Activated B cell treated with CpG ODN at 0.5 μM for 24 hours (primary cell): ENCODE measurements around the gene TRPV4. TPM values are rescaled to one million over a fixed set of nuclear protein-coding genes. Genes with fewer than 3 reads are reported as not detected.
A peak's percentile ranks its signal among the peaks of the same experiment; 100 is the strongest.

ENCODE experiments used
- ATAC-seq: fragments of 200-7000 bp; cut with Tn5 transposase; one replicate; pipeline ENCODE4 v1.10.0; 2021; ENCODE audit warnings: low read depth, mild to moderate bottlenecking, moderate library complexity
- CTCF ChIA-PET: fragments of 350-600 bp; sonication (Branson Sonifier 250); formaldehyde crosslinking; loops from one replicate; lab custom pipeline; 2021; ENCODE audit warnings: antibody characterized with exemption; lab: Charles Lee
- POLR2A ChIA-PET: fragments of 350-600 bp; sonication (Branson Sonifier 250); formaldehyde crosslinking; loops from one replicate; lab custom pipeline; 2021; ENCODE audit warnings: antibody characterized with exemption; lab: Charles Lee
- DNase-seq: peaks from one replicate; pipeline ENCODE4 v3.0.0; 2022
- H3K27ac Mint-ChIP-seq: one replicate; pipeline ENCODE4 v1.8.0; 2020; ENCODE audit warnings: mixed read lengths
- H3K27me3 Mint-ChIP-seq: one replicate; pipeline ENCODE4 v1.8.0; 2021; ENCODE audit warnings: mixed read lengths
- H3K36me3 Mint-ChIP-seq: one replicate; pipeline ENCODE4 v1.8.0; 2021; ENCODE audit warnings: low read depth, mixed read lengths
- H3K4me1 Mint-ChIP-seq: one replicate; pipeline ENCODE4 v1.8.0; 2021; ENCODE audit warnings: mixed read lengths
- H3K4me3 Mint-ChIP-seq: one replicate; pipeline ENCODE4 v1.8.0; 2020; ENCODE audit warnings: mild to moderate bottlenecking, mixed read lengths
- H3K9me3 Mint-ChIP-seq: one replicate; pipeline ENCODE4 v1.8.0; 2020; ENCODE audit warnings: mixed read lengths
- intact Hi-C: fragments of 100-400 bp; cut with micrococcal nuclease; formaldehyde crosslinking; loops from one replicate; pipeline ENCODE4 v1.15.1; 2024
- total RNA-seq: library from RNA; stranded (reverse); gene quantifications from 2 replicates; pipeline ENCODE4 v1.2.3, GENCODE V29; 2022
- TF ChIP-seq, protein P1 (sequence below): fragments of 200-600 bp; IDR thresholded peaks from one replicate; pipeline ENCODE4 v1.8.0; 2022; ENCODE audit warnings: antibody characterized with exemption, mild to moderate bottlenecking

TRPV4 gene
- not detected in 2 replicates for total RNA-seq

DNA sequence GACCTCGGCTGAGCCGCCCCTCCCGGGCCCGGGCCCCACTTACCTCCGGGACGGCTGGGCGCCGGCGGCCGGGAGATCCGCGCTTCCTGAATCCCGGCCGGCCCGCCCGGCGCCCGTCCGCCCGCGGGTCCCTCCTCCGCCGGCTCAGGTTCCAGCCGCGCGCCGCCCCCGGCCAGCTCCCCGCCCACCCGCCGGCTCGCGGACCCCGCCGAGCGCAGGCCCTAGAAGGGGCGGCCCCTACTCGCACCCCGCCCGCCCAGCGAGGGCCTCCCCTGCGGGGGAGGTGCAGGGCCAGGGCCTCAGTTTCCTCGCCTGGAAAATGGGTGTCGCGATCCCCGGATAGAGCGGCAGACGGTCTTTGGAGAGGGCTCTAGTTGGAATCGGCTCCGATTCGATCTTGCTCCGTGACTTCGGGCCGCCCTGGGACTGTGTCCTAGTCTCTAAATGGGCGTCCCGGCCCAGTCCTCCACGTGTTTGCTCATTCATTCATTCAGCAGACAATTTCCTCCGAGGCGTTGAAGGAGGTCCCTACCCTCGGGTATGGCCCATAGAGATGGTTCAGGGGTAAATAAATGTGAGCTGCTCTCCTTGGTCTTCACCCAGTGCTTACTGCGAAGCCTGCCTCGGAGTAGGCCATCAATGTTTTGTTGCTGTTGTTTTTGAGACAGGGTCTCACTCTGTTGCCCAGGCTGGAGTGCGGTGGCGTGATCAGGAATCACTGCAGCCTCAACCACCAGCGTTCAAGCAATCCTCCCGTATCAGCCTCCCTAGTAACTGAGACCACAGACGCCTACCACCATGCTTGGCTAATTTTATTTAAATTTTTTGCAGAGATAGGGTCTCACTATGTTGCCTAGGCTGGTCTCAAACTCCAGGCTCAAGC is at the start of gene TRPV4:
TSS of gene TRPV4 (minus strand) at position 92 of the 883 bp plus-strand sequence. CDS start 18,602 bp downstream, outside the sequence.
- DNase-seq (no peak), ATAC-seq (no peak)
- POLR2A ChIA-PET: no interaction called here
- CTCF ChIA-PET: interaction anchor here (1.3 kb wide), 1 partner anchor 12 kb away, joined by 3 read pairs; no protein-coding TSS in a partner anchor
- intact Hi-C loops: no loop called here
- TF ChIP-seq, protein P1, sequence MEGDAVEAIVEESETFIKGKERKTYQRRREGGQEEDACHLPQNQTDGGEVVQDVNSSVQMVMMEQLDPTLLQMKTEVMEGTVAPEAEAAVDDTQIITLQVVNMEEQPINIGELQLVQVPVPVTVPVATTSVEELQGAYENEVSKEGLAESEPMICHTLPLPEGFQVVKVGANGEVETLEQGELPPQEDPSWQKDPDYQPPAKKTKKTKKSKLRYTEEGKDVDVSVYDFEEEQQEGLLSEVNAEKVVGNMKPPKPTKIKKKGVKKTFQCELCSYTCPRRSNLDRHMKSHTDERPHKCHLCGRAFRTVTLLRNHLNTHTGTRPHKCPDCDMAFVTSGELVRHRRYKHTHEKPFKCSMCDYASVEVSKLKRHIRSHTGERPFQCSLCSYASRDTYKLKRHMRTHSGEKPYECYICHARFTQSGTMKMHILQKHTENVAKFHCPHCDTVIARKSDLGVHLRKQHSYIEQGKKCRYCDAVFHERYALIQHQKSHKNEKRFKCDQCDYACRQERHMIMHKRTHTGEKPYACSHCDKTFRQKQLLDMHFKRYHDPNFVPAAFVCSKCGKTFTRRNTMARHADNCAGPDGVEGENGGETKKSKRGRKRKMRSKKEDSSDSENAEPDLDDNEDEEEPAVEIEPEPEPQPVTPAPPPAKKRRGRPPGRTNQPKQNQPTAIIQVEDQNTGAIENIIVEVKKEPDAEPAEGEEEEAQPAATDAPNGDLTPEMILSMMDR: no peak
- no peak within 1 kb of the TSS for H3K4me3 Mint-ChIP-seq
- peaks cover 28% of the 10 kb centered on the region for H3K27me3 Mint-ChIP-seq
- H3K4me1 Mint-ChIP-seq: peaks cover 4% of the 10 kb centered on the region
- H3K36me3 Mint-ChIP-seq: no peaks in the 10 kb centered on the region
- H3K27ac Mint-ChIP-seq: no peak within 1 kb of the TSS
- H3K9me3 Mint-ChIP-seq: no peaks in the 10 kb centered on the region

DNA sequence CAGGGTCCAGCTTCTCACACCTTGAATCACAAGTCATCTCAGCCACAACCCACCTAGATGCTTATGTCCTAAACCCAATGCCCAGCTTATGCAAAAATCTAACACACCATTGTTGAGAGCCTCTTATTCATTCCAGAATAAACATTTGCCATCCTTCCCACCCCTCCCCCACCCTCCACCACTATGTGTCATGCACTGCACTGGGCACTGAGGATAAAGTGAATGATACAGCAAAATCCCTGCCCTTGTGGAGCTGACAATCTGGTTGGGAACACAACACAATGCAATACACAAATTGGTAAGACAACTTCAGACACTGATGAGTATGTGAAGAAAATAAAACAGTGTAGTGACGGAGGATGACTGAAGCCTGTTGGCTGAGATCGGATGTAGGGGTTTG is 48.6 kb upstream of the TRPV4 start:
- POLR2A ChIA-PET: interaction anchor here (1.0 to 1.5 kb wide), 2 partner anchors 14 to 19 kb away, joined by 3 to 4 read pairs; no protein-coding TSS in a partner anchor
- no peak for ATAC-seq
- Mint-ChIP-seq H3K4me3 (no peak overlapping the region), H3K27ac (no peak overlapping the region), H3K27me3 (no peaks in the 10 kb centered on the region), H3K4me1 (peaks cover 40% of the 10 kb centered on the region), H3K9me3 (no peaks in the 10 kb centered on the region), H3K36me3 (peaks cover 4% of the 10 kb centered on the region)
- DNase-seq: no peak
- CTCF ChIA-PET: no interaction called here
- TF ChIP-seq, protein P1: no peak
- intact Hi-C loops: loop anchor here (2.0 to 5.0 kb wide), 5 partner anchors 116 to 1716 kb away; partner anchors contain the start of genes ANKRD13A, ATXN2, GIT2 and MMAB

DNA sequence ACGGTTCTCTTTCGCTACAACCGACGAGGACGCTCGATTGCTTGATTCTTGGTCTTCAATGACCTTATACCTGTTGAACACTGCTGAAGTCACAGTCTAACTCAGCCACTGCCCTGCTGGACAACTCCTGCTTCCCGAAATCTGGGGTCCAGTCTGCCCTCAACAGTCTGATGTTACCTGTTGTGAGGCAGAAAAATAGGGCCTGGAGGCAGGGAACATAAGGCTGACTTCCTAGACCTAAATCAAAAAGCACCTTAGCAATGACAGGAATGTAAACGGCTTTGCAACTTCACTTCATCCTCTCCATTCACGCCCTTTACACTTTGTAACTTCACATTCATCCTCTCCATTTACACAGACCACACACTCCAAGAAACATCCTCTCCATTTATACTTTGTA is 47.7 kb upstream of the TRPV4 start:
- TF ChIP-seq, protein P1: no peak
- Mint-ChIP-seq H3K27me3 (no peaks in the 10 kb centered on the region), H3K4me3 (peak overlapping the region; percentile 87), H3K27ac (peak overlapping the region; percentile 83), H3K9me3 (no peaks in the 10 kb centered on the region), H3K36me3 (peaks cover 4% of the 10 kb centered on the region), H3K4me1 (peaks cover 47% of the 10 kb centered on the region)
- intact Hi-C loops: loop anchor here (1.0 to 5.0 kb wide), 11 partner anchors 19 to 1716 kb away; partner anchors contain the start of genes ANKRD13A, ATXN2, FAM222A and GIT2
- ATAC-seq (no peak), DNase-seq (no peak)
- ChIA-PET POLR2A (interaction anchor here (1.5 kb wide), 1 partner anchor 20 kb away, joined by 3 read pairs; no protein-coding TSS in a partner anchor), CTCF (no interaction called here)

DNA sequence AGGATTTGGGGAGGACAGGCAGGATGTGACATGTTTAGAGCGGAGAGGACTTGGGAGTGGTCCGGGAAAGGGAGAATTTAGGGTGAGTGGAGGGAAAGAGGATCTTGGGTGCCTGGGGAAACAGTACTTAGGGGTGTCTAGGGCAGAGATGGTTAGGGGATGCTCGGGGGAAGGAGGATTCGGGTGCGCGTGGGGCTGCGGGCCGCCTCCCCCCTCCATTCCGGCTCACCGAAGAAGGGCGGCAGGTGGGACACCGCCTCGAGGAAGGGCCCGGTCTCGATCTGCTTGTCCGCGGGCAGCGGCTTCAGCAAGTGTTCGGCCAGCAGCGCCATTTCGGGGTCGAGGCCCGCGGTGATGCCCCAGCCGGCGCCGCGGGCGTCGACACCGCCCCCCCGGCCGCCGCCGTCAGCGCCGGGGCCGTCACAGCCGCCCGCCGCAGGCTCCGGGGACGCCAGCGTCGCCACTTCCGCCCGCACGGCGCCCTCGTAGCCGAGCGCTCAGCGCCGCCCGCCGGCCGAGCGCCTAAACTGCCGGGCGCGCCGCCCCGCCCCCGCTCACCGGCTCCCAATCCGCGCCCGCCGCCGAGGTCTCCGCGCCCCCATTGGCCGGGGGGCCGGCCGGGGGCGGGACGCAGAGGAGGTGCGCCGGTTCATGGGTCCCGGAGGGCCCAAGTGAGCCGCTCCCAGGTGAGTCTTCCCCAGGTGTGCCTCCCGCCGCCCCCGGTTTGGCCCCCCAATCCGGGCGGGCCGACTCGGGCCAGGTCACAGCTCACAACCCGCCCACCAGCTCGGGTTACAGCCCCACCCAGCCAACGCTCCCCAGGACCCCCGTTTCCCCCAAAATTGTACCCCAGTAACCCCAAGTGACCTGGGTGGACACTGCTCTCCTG is 47.1 kb upstream of the TRPV4 start, which contains the start of gene GLTP:
TSS of gene GLTP (minus strand) at position 499 of the 889 bp plus-strand sequence. CDS start at position 332, 167 bp downstream.
- DNase-seq: peak; percentile 94
- CTCF ChIA-PET: interaction anchor here (1.9 kb wide), 1 partner anchor 75 kb away, joined by 5 read pairs; no protein-coding TSS in a partner anchor
- TF ChIP-seq, protein P1: no peak
- H3K36me3 Mint-ChIP-seq: peaks cover 4% of the 10 kb centered on the region
- peak within 1 kb of the TSS; percentile 90 for H3K4me3 Mint-ChIP-seq
- H3K27ac Mint-ChIP-seq: peak within 1 kb of the TSS; percentile 83
- H3K27me3 Mint-ChIP-seq: no peaks in the 10 kb centered on the region
- intact Hi-C loops: loop anchor here (1.0 to 5.0 kb wide), 11 partner anchors 20 to 1717 kb away; partner anchors contain the start of genes ANKRD13A, ATXN2, FAM222A and GIT2
- peaks cover 54% of the 10 kb centered on the region for H3K4me1 Mint-ChIP-seq
- POLR2A ChIA-PET: interaction anchor here (1.5 kb wide), 1 partner anchor 20 kb away, joined by 3 read pairs; no protein-coding TSS in a partner anchor
- peak; percentile 98 for ATAC-seq
- no peaks in the 10 kb centered on the region for H3K9me3 Mint-ChIP-seq
